ENCODE measurements around the gene MRPL22. TPM values are rescaled to one million over a fixed set of nuclear protein-coding genes. Genes with fewer than 3 reads are reported as not detected.

The MRPL22 gene
- total and polyA plus RNA-seq, 2 of the 13 experiments (the other 11 are each of a cell fraction or from before 2014, with no cell fraction given) = 66.8 to 84.8 TPM

DNA sequence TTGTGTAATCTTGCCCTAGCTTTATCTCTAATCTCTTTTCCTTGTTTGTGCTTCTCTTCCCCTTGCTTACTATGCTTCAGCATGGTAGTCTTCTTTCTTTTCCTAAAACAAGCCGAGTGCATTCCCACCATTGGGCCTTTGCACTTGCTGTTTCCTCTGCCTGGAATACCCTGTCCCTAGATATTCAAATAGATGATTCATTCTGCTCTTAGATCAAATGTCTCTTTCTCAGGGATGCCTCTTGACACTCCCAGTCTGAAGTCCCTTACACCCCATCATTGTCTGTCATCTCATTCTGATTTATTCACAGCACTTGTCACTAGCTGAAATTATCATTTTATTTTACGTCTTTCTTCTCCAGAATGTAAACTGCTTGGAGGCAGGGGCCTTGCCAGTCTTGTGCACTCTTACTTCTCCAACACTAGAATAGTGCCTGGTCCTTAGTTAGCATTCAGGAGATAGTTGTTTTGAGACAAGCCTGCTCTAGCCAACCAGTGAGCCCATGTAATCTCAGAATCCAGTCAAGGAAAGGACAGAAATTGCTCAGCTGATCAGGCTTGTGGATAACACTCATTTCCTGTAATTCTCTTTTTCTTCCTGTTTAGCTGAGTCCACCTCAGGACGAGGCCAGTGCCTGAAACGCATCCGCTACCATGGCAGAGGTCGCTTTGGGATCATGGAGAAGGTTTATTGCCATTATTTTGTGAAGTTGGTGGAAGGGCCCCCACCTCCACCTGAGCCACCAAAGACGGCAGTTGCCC lies 25.4 kb downstream of the MRPL22 start:
- in situ Hi-C loops (cut with HindIII; ENCODE audit: extremely low pct_ligation_motif_present, low pct_unique_long_range_greater_than_20kb) (no loop called here), intact Hi-C loops (cut with micrococcal nuclease; ENCODE audit: unreplicated experiment) (no loop called here)
- Histone ChIP-seq H2AFZ (ENCODE audit: low read length) (no peak overlapping the region), H3K36me3 (replicated peaks in 1 of 2; ENCODE audit: control insufficient read depth in 1 of 2, insufficient read depth in 2 of 2, low read length in 2 of 2) (peaks cover 5 to 32% of the 10 kb centered on the region in 2 experiments), H3K27ac (ENCODE audit: extremely low read length, insufficient read depth, low read length) (no peak overlapping the region), H3K4me2 (ENCODE audit: low read depth, low read length) (no peak overlapping the region), H3K9ac (ENCODE audit: insufficient read depth, low read depth, low read length) (no peak overlapping the region), H4K20me1 (ENCODE audit: insufficient read depth, low read length) (no peaks in the 10 kb centered on the region), H3K4me3 (replicated peaks in 1 of 3; ENCODE audit: insufficient read depth in 1 of 3, low read depth in 2 of 3, low read length in 3 of 3) (no peak overlapping the region), H3K9me3 (ENCODE audit: low read length) (no peaks in the 10 kb centered on the region), H3K79me2 (ENCODE audit: insufficient read depth, low read length) (no peaks in the 10 kb centered on the region), H3K4me1 (ENCODE audit: insufficient read depth, low read length) (peaks cover 16% of the 10 kb centered on the region), H3K27me3 (ENCODE audit: control insufficient read depth in 1 of 2, insufficient read depth in 2 of 2, low read length in 2 of 2) (no peaks in the 10 kb centered on the region)
- POLR2A ChIA-PET = no interaction called here
- TF ChIP-seq PPARG (CRISPR knock-in tag; conservative IDR thresholded peaks at IDR 0.05) (no peak), PAWR (CRISPR knock-in tag; IDR thresholded peaks at IDR 0.05; ENCODE audit: borderline replicate concordance) (no peak), ZNF883 (CRISPR knock-in tag; IDR thresholded peaks at IDR 0.05; ENCODE audit: not compliant biosample characterization) (no peak), TMF1 (CRISPR knock-in tag; IDR thresholded peaks at IDR 0.05; ENCODE audit: low read depth) (no peak), ZNF569 (CRISPR knock-in tag; IDR thresholded peaks at IDR 0.05; ENCODE audit: borderline replicate concordance) (no peak), POLR2G (IDR thresholded peaks at IDR 0.05; ENCODE audit: low read depth, low read length) (no peak), TP53 (CRISPR knock-in tag; conservative IDR thresholded peaks at IDR 0.05) (no peak), GTF2F1 (IDR thresholded peaks at IDR 0.05; ENCODE audit: low read length) (no peak), HNF4A (CRISPR knock-in tag; IDR thresholded peaks at IDR 0.05) (no peak), SAFB2 (CRISPR knock-in tag; IDR thresholded peaks at IDR 0.05; ENCODE audit: borderline replicate concordance, low read depth) (no peak), ZNF138 (CRISPR knock-in tag; IDR thresholded peaks at IDR 0.05; ENCODE audit: low read depth) (no peak), SATB2 (CRISPR knock-in tag; IDR thresholded peaks at IDR 0.05) (no peak), ZNF589 (CRISPR knock-in tag; conservative IDR thresholded peaks at IDR 0.05) (no peak), SMAD1 (CRISPR knock-in tag; IDR thresholded peaks at IDR 0.05; ENCODE audit: borderline replicate concordance, low read depth) (no peak), CCDC6 (CRISPR knock-in tag; IDR thresholded peaks at IDR 0.05) (no peak)
- TF ChIP-seq, protein P1, sequence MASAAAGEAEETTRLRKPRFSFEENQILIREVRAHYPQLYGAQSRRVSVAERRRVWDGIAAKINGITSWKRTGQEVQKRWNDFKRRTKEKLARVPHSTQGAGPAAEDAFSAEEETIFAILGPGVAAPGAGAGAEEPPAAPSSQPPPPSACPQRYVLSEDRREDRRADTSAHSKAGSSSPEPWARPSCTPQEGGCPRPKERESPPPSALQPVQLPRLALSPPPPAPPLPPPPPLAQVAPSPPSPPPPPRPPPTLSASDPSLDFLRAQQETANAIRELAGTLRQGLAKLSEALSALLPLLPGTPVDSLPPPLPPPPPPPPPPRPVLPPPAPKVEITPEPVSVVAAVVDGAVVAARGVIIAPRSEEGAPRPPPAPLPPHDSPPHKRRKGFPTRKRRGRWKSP (CRISPR knock-in tag; IDR thresholded peaks at IDR 0.05) = no peak
- TF ChIP-seq, protein P2, sequence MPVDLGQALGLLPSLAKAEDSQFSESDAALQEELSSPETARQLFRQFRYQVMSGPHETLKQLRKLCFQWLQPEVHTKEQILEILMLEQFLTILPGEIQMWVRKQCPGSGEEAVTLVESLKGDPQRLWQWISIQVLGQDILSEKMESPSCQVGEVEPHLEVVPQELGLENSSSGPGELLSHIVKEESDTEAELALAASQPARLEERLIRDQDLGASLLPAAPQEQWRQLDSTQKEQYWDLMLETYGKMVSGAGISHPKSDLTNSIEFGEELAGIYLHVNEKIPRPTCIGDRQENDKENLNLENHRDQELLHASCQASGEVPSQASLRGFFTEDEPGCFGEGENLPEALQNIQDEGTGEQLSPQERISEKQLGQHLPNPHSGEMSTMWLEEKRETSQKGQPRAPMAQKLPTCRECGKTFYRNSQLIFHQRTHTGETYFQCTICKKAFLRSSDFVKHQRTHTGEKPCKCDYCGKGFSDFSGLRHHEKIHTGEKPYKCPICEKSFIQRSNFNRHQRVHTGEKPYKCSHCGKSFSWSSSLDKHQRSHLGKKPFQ (CRISPR knock-in tag; IDR thresholded peaks at IDR 0.05; ENCODE audit: insufficient replicate concordance) = no peak
- TF ChIP-seq, protein P3, sequence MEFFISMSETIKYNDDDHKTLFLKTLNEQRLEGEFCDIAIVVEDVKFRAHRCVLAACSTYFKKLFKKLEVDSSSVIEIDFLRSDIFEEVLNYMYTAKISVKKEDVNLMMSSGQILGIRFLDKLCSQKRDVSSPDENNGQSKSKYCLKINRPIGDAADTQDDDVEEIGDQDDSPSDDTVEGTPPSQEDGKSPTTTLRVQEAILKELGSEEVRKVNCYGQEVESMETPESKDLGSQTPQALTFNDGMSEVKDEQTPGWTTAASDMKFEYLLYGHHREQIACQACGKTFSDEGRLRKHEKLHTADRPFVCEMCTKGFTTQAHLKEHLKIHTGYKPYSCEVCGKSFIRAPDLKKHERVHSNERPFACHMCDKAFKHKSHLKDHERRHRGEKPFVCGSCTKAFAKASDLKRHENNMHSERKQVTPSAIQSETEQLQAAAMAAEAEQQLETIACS (CRISPR knock-in tag; IDR thresholded peaks at IDR 0.05) = no peak
- TF ChIP-seq, protein P4, sequence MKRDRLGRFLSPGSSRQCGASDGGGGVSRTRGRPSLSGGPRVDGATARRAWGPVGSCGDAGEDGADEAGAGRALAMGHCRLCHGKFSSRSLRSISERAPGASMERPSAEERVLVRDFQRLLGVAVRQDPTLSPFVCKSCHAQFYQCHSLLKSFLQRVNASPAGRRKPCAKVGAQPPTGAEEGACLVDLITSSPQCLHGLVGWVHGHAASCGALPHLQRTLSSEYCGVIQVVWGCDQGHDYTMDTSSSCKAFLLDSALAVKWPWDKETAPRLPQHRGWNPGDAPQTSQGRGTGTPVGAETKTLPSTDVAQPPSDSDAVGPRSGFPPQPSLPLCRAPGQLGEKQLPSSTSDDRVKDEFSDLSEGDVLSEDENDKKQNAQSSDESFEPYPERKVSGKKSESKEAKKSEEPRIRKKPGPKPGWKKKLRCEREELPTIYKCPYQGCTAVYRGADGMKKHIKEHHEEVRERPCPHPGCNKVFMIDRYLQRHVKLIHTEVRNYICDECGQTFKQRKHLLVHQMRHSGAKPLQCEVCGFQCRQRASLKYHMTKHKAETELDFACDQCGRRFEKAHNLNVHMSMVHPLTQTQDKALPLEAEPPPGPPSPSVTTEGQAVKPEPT (CRISPR knock-in tag; IDR thresholded peaks at IDR 0.05; ENCODE audit: low read depth) = no peak
- no peak for DNase-seq (ENCODE audit: low spot score)
- no TSS peak for BruUV-seq (replicated peaks)
- 99% methylated on average over 7 of the region's 7 CpGs for WGBS (ENCODE audit: low lambda C conversion rate)
- no peak for FAIRE-seq
- CTCF ChIA-PET (ENCODE audit: low intra/inter-chr PET ratio, low total read pairs) = interaction anchor here (1.0 to 1.9 kb wide), 2 partner anchors 38 to 62 kb away, joined by 3 to 8 read pairs; no protein-coding TSS in a partner anchor
- no peak for ATAC-seq
